SK-N-DZ (cell line): ENCODE results near the gene GPR15.
A peak's percentile ranks its signal among the peaks of the same experiment; 100 is the strongest.

Experiments
- DNase-seq: peaks from one replicate; pipeline ENCODE4 v3.0.0-alpha.2; 2015; ENCODE audit warnings: low spot score

GPR15 gene

GRCh38 chr3:98529856-98530459, 1.8 kb upstream of the GPR15 start:
- DNase-seq = no peak

- no peak for DNase-seq
Measured at GRCh38 chr3:98530676-98531075, 1.1 kb upstream of the GPR15 start.

GRCh38 chr3:98532275-98532637, 478 bp downstream of the GPR15 start:
- DNase-seq = peak; percentile 74

- DNase-seq = no peak
Measured at GRCh38 chr3:98532709-98533571, 1.2 kb downstream of the GPR15 start.

GRCh38 chr3:98534168-98534567, 2.4 kb downstream of the GPR15 start:
- DNase-seq = no peak

GRCh38 chr3:98534734-98535133, 3.0 kb downstream of the GPR15 start:
- no peak for DNase-seq

DNA sequence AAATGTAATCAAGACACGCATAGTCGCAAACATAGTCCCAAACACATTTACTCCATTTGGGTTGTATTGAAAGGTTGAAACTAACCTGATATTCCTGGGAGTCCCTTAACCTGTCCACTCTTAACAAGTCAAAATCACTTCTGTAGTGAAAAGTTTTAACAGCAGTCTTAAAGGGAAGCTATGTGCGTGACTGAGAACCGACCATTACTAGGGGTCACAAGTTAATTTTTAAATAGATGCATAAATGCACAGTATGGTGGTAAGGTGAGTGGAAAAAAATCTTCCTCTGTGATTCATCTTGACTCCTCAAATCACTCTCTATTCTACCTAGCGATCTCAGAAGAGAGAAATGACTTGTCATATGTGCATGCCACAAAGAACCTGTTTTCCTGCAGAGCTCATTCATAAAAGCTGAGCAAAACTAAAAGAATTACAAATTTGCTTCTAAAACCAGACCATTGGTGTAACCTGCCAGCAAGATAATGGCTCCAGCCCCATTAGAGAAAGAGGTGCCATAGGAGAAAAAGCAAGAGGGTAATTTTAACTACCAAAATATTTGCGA, 4.8 kb downstream of the GPR15 start:
- no peak for DNase-seq

- DNase-seq = no peak
Measured at GRCh38 chr3:98540346-98540745, 8.6 kb downstream of the GPR15 start.

- no peak for DNase-seq
Measured at GRCh38 chr3:98541695-98542094, 9.9 kb downstream of the GPR15 start.

DNA sequence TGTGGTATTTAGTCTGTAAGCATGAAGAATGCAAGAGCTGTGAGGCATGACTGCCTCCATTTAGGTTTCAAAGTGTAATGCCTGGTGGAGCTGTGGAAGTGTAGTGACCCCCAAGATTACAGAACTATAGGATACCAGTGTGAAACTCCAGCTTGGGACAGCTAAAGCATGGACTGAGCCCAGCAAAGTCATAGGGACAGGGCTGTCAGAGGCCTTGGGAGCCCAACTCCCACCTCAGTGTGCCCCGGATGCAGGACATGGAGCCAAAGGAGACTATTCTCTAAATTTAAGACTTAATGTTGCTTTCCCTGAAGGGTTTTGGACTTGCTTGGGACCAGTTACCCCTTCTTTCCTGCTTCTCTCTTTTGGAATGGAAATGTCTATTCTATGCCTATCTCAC, 10.8 kb downstream of the GPR15 start:
- no peak for DNase-seq

DNA sequence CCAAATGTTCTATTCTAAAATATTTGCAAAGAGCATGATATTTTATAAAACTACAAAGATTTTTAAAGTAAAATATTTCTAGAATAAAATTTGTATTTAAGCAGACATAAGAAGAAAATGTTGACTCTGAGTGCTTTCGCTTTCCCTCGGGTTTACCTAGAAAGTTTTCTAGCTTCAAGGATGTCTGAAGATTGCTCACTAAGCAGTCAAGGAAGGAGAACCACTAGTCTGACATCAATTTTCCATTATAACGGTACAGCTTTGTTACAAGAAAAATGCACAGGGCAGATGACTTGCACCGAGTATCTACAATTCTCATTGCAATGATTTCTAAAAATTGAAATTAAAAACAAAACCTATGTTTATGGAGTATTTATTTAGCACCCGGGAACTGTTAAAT, 14.2 kb downstream of the GPR15 start:
- no peak for DNase-seq

DNA sequence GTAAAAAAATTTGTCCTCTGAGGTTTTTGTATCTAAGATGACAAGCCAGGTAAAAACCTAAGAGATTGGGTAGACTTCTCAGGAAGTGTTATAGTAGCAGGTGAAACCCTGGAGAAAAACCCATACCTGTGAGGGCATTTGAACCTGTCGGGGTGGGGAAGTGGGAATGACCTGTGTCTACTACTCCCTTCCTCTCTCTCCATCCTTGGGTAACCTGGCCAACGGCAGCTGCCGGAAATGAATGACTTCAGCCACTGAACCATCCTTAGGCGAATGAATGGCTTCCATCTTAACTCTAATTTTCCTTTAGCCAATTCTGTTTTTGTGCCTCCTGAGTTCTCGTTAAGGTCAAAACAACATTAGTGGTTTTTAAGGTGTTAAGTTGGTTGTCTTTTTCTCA, 16.8 kb downstream of the GPR15 start:
- no peak for DNase-seq

GRCh38 chr3:98550833-98551232, 19.1 kb downstream of the GPR15 start:
- no peak for DNase-seq

DNA sequence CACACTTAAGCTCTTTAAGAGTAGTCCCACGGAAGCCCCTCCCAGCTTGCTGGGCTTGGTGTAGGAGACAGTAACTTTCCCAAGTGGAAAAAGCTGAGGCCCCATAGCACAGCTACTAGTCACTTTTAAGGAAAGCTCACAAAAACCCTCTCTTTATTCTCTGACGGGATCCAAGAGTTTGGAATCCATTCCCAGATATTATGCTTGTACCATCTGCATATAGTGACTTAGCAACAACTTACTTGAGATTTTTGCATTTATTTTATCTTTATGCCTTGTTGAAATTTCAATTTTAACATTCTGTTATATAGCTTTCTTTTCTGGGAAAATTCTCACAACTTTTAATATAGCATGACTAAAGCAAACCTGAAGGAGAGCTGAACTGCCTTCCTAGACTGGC, 19.5 kb downstream of the GPR15 start:
- DNase-seq = no peak

- no peak for DNase-seq
Measured at GRCh38 chr3:98551754-98552153, 20.0 kb downstream of the GPR15 start.

- DNase-seq = no peak
Measured at GRCh38 chr3:98552232-98553020, 20.6 kb downstream of the GPR15 start.

DNA sequence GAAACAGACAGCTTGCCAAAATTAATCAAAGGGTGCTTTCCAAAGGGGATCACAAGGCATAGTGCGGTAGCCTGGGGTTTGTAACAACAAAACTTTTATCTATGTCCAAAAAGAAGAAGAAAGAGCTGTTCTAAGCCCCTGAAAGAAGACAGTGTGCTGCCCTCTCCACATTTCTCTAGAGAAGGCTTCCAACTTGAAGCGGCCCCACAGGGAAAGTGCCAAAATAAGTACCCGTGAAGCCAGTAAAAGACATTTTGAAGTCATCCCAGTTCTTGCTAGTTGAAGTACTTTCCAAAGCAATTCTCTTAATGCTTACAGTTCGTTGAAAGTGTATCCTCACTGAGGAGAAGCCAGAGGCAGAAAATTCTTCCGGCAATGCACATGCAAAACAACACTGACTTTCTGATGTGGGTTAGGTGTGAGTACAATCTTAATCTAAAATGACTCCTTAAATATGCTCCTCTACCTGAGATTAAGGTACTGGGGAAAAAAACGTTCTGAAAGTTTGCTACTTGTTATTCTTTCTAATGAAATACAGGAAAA, 21.3 kb downstream of the GPR15 start:
- DNase-seq = no peak

GRCh38 chr3:98553753-98554152, 22.0 kb downstream of the GPR15 start:
- no peak for DNase-seq

DNA sequence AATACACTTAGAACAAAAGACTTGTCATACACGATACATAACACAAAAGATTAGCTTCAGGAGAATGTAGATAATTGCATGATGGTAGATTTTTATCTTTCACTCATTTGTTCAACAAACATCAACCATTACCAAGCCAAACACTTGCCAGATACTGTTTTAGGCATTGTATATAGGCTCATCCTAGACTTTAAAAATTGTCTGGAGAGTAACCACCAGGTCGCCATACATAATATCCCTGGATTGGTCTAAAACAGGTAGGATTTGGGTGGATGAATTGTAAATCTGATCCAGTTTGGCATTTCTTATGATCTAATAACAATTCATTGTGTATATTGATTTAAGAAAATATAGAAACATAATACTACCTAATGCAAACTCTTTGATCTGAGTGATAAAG, 22.8 kb downstream of the GPR15 start:
- DNase-seq = no peak

GRCh38 chr3:98555025-98555379, 23.2 kb downstream of the GPR15 start:
- no peak for DNase-seq

GRCh38 chr3:98556164-98557130, 24.7 kb downstream of the GPR15 start:
- no peak for DNase-seq
